Gastroesophageal sphincter (tissue), 4 donors: ENCODE data around the gene ARHGEF4. TPM values are rescaled to one million over a fixed set of nuclear protein-coding genes. Genes with fewer than 3 reads are reported as not detected.

ENCODE experiments used
- ATAC-seq: fragments of 150-250 bp; one replicate; pipeline ENCODE4 v1.9.1; 2016; ENCODE audit warnings: mild to moderate bottlenecking, moderate library complexity
- H3K27ac ChIP-seq, 4 donors: fragments of 200-600 bp; sonication (generic) in 3 of 4; 1 replicate in 3 of 4; 2 replicates in 1 of 4; pipeline ENCODE4 v1.5.1; 2016 to 2019
- H3K27me3 ChIP-seq: fragments of 200-600 bp; sonication (generic); one replicate; pipeline ENCODE4 v1.5.1; 2019
- H3K36me3 ChIP-seq, 2 donors: fragments of 200-600 bp; sonication (generic); one replicate each; pipeline ENCODE4 v1.5.1; 2019; ENCODE audit warnings: control low read depth in 1 of 2
- H3K4me1 ChIP-seq, 3 donors: fragments of 200-600 bp; sonication (generic); 1 replicate in 2 of 3; 2 replicates in 1 of 3; pipeline ENCODE4 v1.5.1; 2016 to 2019; ENCODE audit warnings: control low read depth in 2 of 3
- H3K4me3 ChIP-seq, 2 donors: fragments of 200-600 bp; sonication (generic); one replicate each; pipeline ENCODE4 v1.5.1; 2019; ENCODE audit warnings: mild to moderate bottlenecking in 1 of 2, moderate library complexity in 1 of 2
- H3K9me3 ChIP-seq, 3 donors: fragments of 200-600 bp; sonication (generic); one replicate each; pipeline ENCODE4 v1.5.1; 2017 to 2019; ENCODE audit warnings: control low read depth in 2 of 3
- EP300 ChIP-seq: sonication (generic); formaldehyde crosslinking; IDR thresholded peaks from one replicate; pipeline ENCODE4 v1.6.1; 2017; ENCODE audit warnings: antibody characterized with exemption, mild to moderate bottlenecking
- POLR2A ChIP-seq, 2 donors: fragments of 450-650 bp; IDR thresholded peaks; one replicate each; pipeline ENCODE4 v1.6.1; 2017; ENCODE audit warnings: antibody characterized with exemption in 2 of 2, mild to moderate bottlenecking in 2 of 2, moderate library complexity in 1 of 2
- POLR2AphosphoS5 ChIP-seq: sonication (generic); formaldehyde crosslinking; IDR thresholded peaks from one replicate; pipeline ENCODE4 v1.6.1; 2017; ENCODE audit warnings: antibody characterized with exemption
- WGBS, 2 donors: methylation state at CpG; one replicate each; pipeline ENCODE4 v1.1.5; 2018; ENCODE audit warnings: low coverage in 1 of 2; 5-methylcytosine and 5-hydroxymethylcytosine counted together
- total RNA-seq, 4 donors: library from RNA; depleted of rRNA; stranded (reverse); fragments of >200 nt; gene quantifications; one replicate each; pipeline ENCODE4 v1.1.0, GENCODE V29; 2016
- TF ChIP-seq, protein P1 (sequence below), 4 experiments: fragments of 200-600 bp in 2 of 4; fragments of 450-650 bp in 2 of 4; sonication (generic) in 1 of 4; IDR thresholded peaks; one replicate each; pipeline ENCODE4 v1.5.1; 2017 to 2019; ENCODE audit warnings: antibody characterized with exemption in 4 of 4, mild to moderate bottlenecking in 2 of 4, moderate library complexity in 2 of 4

The ARHGEF4 gene
- total RNA-seq, 4 donors from 2014 or later, result 15.9 to 59.5 (median 21.8) TPM

DNA sequence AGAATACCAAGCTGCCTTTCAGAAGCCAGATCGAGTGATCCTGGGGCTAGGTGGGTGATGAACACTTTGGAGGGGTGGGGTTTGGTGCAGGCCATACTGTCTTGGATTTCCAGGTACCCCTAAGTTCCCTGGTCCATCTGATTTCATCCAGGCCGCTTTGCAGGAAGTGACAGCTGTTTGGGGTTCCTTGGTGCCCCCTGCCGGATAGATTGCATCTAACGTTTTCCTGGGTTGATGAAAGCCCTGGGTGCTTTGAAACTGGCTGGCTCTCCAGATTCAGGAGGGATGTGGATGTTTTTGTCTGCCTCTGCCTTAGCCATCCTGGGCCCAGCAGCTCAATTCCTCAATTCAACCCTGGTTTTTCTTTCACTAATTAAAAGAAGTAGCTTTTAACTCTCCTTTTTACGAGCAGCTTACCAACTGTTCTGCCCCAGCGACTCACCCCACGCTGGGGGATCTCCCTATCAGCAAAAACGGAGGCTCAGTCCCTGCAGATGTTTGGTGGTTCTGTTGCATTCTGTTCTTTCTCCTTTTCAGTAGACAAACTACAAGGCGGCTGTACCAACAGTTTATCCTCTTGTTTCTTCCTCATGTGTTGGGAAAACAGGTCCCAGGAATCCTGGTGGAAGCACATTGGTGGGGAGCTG, 37.1 kb downstream of the ARHGEF4 start:
- Histone ChIP-seq H3K36me3 (no peaks in the 10 kb centered on the region), H3K27me3 (peaks cover 8% of the 10 kb centered on the region), H3K4me1 (no peaks in the 10 kb centered on the region), H3K9me3 (peaks cover 0 to 11% (median 0%) of the 10 kb centered on the region in 3 donors), H3K27ac (no peak overlapping the region), H3K4me3 (no peak overlapping the region)
- WGBS, 2 donors, result 41 to 49% methylated on average over 3 to 9 of the region's 9 CpGs
- TF ChIP-seq POLR2AphosphoS5, result no peak
- TF ChIP-seq, protein P1, sequence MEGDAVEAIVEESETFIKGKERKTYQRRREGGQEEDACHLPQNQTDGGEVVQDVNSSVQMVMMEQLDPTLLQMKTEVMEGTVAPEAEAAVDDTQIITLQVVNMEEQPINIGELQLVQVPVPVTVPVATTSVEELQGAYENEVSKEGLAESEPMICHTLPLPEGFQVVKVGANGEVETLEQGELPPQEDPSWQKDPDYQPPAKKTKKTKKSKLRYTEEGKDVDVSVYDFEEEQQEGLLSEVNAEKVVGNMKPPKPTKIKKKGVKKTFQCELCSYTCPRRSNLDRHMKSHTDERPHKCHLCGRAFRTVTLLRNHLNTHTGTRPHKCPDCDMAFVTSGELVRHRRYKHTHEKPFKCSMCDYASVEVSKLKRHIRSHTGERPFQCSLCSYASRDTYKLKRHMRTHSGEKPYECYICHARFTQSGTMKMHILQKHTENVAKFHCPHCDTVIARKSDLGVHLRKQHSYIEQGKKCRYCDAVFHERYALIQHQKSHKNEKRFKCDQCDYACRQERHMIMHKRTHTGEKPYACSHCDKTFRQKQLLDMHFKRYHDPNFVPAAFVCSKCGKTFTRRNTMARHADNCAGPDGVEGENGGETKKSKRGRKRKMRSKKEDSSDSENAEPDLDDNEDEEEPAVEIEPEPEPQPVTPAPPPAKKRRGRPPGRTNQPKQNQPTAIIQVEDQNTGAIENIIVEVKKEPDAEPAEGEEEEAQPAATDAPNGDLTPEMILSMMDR (IDR thresholded peaks at IDR 0.05), result peak in 3 of 4 experiments; percentile 57 to 77 (median 68)
- peak; percentile 75 for ATAC-seq

DNA sequence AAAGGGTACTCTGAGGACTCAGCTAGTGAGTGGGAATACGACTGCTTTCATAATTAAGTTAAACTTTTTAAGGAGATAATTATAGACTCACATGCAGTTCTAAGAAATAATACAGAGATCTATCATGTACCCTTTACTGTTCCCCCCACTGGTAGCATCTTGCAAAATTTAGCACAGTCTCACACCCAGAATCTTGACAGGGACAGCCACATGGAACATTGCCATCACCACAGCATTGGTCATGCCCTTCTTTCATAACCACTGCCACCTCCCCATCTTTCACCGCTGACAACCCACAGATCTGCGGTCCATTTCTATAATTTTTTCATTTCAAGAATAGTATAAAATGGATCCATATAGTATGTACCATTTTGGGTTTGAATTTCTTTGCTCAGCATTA, 37.8 kb downstream of the ARHGEF4 start:
- Histone ChIP-seq H3K36me3 (no peaks in the 10 kb centered on the region), H3K4me3 (no peak overlapping the region), H3K9me3 (peaks cover 0 to 12% (median 0%) of the 10 kb centered on the region in 3 donors), H3K27ac (no peak overlapping the region), H3K27me3 (peaks cover 8% of the 10 kb centered on the region), H3K4me1 (no peaks in the 10 kb centered on the region)
- no peak for ATAC-seq
- TF ChIP-seq POLR2AphosphoS5, result no peak
- no peak for TF ChIP-seq POLR2A (IDR thresholded peaks at IDR 0.05)
- no peak for TF ChIP-seq EP300
- TF ChIP-seq, protein P1 (IDR thresholded peaks at IDR 0.05), result no peak
- 72 to 80% methylated on average over 3 of the region's 3 CpGs for WGBS, 2 donors

DNA sequence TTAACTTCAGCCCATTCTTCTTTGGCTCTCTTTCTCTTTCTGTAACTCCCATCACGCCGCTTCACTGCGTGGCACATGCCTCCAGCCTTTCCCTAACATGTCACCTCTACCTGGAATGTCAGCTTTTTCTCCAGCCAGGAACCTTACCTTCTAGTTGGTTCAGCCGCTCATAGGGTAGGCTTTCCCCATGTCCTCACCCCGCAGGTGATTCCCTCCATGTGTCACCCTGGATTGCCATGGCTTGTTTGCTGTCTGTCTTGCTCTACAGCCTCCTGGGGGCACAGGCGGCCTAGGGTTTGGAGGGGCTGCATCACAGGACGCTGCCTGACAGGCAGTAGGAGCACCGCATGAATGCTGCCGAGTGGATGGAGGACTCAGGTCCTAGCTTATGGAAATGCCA, 39.2 kb downstream of the ARHGEF4 start:
- no peak for ATAC-seq
- H3K27me3 ChIP-seq, result peaks cover 9% of the 10 kb centered on the region
- H3K4me1 ChIP-seq, result no peaks in the 10 kb centered on the region
- TF ChIP-seq, protein P1 (IDR thresholded peaks at IDR 0.05), result no peak
- TF ChIP-seq POLR2A (IDR thresholded peaks at IDR 0.05) (no peak), EP300 (no peak), POLR2AphosphoS5 (no peak)
- no peaks in the 10 kb centered on the region for H3K36me3 ChIP-seq
- no peak overlapping the region for H3K27ac ChIP-seq
- H3K4me3 ChIP-seq, result no peak overlapping the region
- peaks cover 0 to 12% (median 0%) of the 10 kb centered on the region in 3 donors for H3K9me3 ChIP-seq
- WGBS, 2 donors, result 89 to 100% methylated on average over 1 to 7 of the region's 9 CpGs

DNA sequence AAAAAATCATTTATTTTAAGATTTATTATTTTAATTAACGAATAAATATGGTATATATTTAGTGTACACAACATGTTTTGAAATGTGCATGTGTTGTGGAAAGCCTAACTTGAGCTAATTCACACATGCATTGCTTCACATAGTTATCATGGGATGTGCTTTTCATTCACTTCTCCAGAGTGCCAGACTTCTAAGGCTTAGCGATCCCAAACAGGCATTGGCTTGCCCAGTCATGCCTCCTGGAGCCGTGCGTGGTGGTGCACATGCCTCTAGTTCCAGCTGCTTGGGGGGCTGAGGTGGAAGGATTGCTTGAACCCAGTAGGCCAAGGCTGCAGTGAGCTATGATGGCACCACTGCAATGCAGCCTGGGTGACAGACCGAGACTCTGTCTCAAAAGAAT, 40.5 kb downstream of the ARHGEF4 start:
- Histone ChIP-seq H3K4me3 (no peak overlapping the region), H3K36me3 (no peaks in the 10 kb centered on the region), H3K4me1 (no peaks in the 10 kb centered on the region), H3K27ac (no peak overlapping the region), H3K27me3 (peaks cover 20% of the 10 kb centered on the region), H3K9me3 (peaks cover 0 to 12% (median 0%) of the 10 kb centered on the region in 3 donors)
- WGBS, 2 donors, result 80% methylated on average over 2 to 3 of the region's 5 CpGs
- no peak for ATAC-seq
- no peak for TF ChIP-seq POLR2A (IDR thresholded peaks at IDR 0.05)
- no peak for TF ChIP-seq EP300
- TF ChIP-seq POLR2AphosphoS5, result no peak
- TF ChIP-seq, protein P1 (IDR thresholded peaks at IDR 0.05), result no peak

DNA sequence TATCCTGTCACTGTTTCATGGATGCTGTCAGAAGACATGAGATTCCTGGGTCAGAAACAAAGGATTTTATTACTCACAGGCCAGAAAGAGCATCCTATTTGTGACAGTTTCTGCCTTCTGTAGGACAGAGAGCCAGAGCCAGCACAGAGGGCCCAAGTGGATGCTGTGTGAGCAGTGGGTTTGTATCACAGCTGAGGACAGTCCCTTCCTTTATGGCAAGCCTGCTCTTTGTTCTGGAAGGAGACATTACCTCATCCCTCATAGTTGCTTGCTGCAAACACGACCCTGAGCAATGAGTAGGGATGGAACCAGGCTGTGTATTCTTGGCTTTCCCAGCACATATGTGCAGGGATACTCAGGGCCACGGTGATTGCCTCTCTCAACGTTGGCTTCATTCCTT, 41.6 kb downstream of the ARHGEF4 start:
- TF ChIP-seq EP300 (no peak), POLR2A (IDR thresholded peaks at IDR 0.05) (no peak), POLR2AphosphoS5 (no peak)
- TF ChIP-seq, protein P1 (IDR thresholded peaks at IDR 0.05), result no peak
- H3K4me1 ChIP-seq, result no peaks in the 10 kb centered on the region
- 60 to 67% methylated on average over 1 to 3 of the region's 3 CpGs for WGBS, 2 donors
- peaks cover 0 to 12% (median 0%) of the 10 kb centered on the region in 3 donors for H3K9me3 ChIP-seq
- H3K27me3 ChIP-seq, result peaks cover 23% of the 10 kb centered on the region
- no peak for ATAC-seq
- H3K4me3 ChIP-seq, result no peak overlapping the region
- no peak overlapping the region for H3K27ac ChIP-seq
- H3K36me3 ChIP-seq, result no peaks in the 10 kb centered on the region
